ENCODE measurements around the gene CPNE2.

Gene CPNE2

GRCh38 chr16:57146735-57147134 lies 54.4 kb downstream of the CPNE2 start:
- DNase-seq, result no peak
- H3K4me3 Mint-ChIP-seq, result no peak overlapping the region
- H3K9me3 Mint-ChIP-seq, result no peaks in the 10 kb centered on the region
- no peak overlapping the region for H3K27ac Mint-ChIP-seq
- peaks cover 22% of the 10 kb centered on the region for H3K4me1 Mint-ChIP-seq (ENCODE audit: low read depth)
- peaks cover 11% of the 10 kb centered on the region for H3K36me3 Mint-ChIP-seq (ENCODE audit: low read depth)
- no peaks in the 10 kb centered on the region for H3K27me3 Mint-ChIP-seq

- peaks cover 19% of the 10 kb centered on the region for H3K36me3 Mint-ChIP-seq (ENCODE audit: low read depth)
- no peak for DNase-seq
- no peaks in the 10 kb centered on the region for H3K27me3 Mint-ChIP-seq
- H3K9me3 Mint-ChIP-seq, result no peaks in the 10 kb centered on the region
- no peak overlapping the region for H3K4me3 Mint-ChIP-seq
- H3K4me1 Mint-ChIP-seq (ENCODE audit: low read depth), result peaks cover 20% of the 10 kb centered on the region
- no peak overlapping the region for H3K27ac Mint-ChIP-seq
Measured at GRCh38 chr16:57147381-57148221, 55.2 kb downstream of the CPNE2 start.

GRCh38 chr16:57148481-57148880 lies 56.1 kb downstream of the CPNE2 start:
- Mint-ChIP-seq H3K27me3 (no peaks in the 10 kb centered on the region), H3K4me3 (no peak overlapping the region)

GRCh38 chr16:57149391-57149790 lies 57.0 kb downstream of the CPNE2 start:
- H3K9me3 Mint-ChIP-seq, result no peaks in the 10 kb centered on the region
- H3K4me3 Mint-ChIP-seq, result no peak overlapping the region
- H3K4me1 Mint-ChIP-seq (ENCODE audit: low read depth), result peaks cover 13% of the 10 kb centered on the region
- H3K27ac Mint-ChIP-seq, result no peak overlapping the region
- no peaks in the 10 kb centered on the region for H3K27me3 Mint-ChIP-seq
- H3K36me3 Mint-ChIP-seq (ENCODE audit: low read depth), result peaks cover 37% of the 10 kb centered on the region
- DNase-seq, result no peak

More at GRCh38 chr16:57148481-57148880, 56.1 kb downstream of the CPNE2 start:
- Mint-ChIP-seq H3K27ac (no peak overlapping the region), H3K4me1 (ENCODE audit: low read depth) (peaks cover 16% of the 10 kb centered on the region), H3K9me3 (no peaks in the 10 kb centered on the region), H3K36me3 (ENCODE audit: low read depth) (peaks cover 28% of the 10 kb centered on the region)
- DNase-seq, result no peak

DNA sequence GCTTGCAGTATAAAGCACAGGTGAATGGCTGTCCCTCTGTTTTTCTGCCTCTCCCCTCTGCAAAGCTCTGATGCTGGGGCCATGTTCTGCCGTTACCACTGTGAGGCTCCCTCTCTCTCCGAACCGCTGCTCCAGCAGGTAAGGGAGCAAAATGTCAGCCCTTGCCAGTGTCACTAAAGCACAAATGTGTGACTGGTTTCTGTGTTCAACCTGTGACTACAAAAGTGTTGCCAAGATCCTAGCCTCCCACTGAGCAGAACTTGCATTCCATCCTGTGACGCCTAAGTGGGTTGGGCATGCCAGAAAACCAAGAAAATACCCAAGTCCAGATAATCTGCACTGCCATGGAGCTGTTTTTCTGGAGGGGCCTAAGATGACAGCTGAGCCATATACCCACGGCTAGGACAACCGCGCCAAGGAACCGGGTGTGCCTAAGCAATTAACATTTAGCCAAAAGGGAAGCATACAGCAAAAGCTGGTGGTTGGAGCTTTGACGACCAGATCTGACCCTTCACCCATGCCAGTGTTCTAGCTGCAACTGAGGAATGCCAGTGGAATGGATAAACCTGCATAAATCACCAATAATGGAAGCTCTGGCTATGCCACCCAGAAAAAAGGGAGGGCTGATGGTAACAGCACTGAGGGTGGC lies 58.4 kb downstream of the CPNE2 start:
- H3K4me3 Mint-ChIP-seq, result no peak overlapping the region
- no peak overlapping the region for H3K27ac Mint-ChIP-seq
- peaks cover 9% of the 10 kb centered on the region for H3K4me1 Mint-ChIP-seq (ENCODE audit: low read depth)

GRCh38 chr16:57151369-57151768 lies 59.0 kb downstream of the CPNE2 start:
- H3K27ac Mint-ChIP-seq, result no peak overlapping the region
- no peak for DNase-seq
- H3K4me3 Mint-ChIP-seq, result no peak overlapping the region
- no peaks in the 10 kb centered on the region for H3K9me3 Mint-ChIP-seq
- H3K27me3 Mint-ChIP-seq, result no peaks in the 10 kb centered on the region
- H3K36me3 Mint-ChIP-seq (ENCODE audit: low read depth), result peaks cover 56% of the 10 kb centered on the region
- H3K4me1 Mint-ChIP-seq (ENCODE audit: low read depth), result peaks cover 12% of the 10 kb centered on the region

More for the DNA sequence above, 58.4 kb downstream of the CPNE2 start:
- DNase-seq, result no peak
- Mint-ChIP-seq H3K27me3 (no peaks in the 10 kb centered on the region), H3K9me3 (no peaks in the 10 kb centered on the region), H3K36me3 (ENCODE audit: low read depth) (peaks cover 51% of the 10 kb centered on the region)

DNA sequence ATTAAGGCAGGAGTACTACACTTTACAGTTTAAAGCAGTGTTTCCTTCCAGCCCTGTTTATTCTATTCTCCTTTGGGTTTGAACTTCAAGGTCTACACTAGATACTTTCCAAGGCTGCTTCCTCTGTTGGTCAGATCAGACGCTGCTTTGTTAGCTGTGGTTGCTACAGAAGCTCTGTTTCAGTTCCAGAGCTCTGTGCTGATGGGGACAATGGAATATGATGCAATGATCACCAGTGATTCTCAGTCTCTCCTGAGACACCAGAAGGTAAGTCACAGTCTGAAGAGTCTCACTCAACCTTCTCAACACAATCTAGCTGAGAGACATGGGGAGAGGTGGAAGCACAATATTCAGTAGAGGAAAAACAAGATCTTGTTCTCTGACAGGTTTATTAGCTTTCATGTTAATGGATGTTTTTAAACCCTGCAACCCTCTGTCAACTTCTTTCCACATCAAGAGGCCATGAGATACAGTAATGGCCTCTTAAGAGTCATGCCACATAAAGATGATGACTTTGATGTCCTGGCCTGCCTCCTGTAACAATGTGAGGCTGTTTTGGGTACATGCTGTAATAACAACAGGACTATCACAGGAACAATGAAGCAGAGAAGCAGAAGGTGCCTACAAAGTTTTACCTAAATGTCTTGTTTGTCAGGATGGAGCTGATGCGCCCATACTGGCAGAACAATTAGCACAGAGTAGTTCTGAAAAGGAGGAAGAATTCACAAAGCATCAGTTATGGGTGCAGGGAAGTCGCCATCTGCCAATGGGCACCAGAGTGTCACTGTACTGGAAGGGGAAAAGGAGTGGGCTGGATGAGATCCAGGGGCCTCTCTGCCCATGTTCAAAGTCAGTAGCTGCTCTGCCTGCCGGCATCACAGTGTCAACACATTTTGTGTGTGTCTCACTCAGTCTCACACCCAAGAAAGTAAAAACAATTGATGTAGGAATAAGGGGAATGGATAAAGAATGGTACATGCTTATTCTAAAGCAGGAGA lies 60.0 kb downstream of the CPNE2 start:
- H3K4me3 Mint-ChIP-seq, result no peak overlapping the region
- peaks cover 67% of the 10 kb centered on the region for H3K36me3 Mint-ChIP-seq (ENCODE audit: low read depth)
- no peak for DNase-seq
- H3K27me3 Mint-ChIP-seq, result no peaks in the 10 kb centered on the region
- H3K9me3 Mint-ChIP-seq, result no peaks in the 10 kb centered on the region
- H3K4me1 Mint-ChIP-seq (ENCODE audit: low read depth), result peaks cover 15% of the 10 kb centered on the region
- peak overlapping the region; percentile 20 for H3K27ac Mint-ChIP-seq

GRCh38 chr16:57153841-57154240 lies 61.5 kb downstream of the CPNE2 start:
- Mint-ChIP-seq H3K4me1 (ENCODE audit: low read depth) (peaks cover 15% of the 10 kb centered on the region), H3K27me3 (no peaks in the 10 kb centered on the region), H3K4me3 (no peak overlapping the region), H3K9me3 (no peaks in the 10 kb centered on the region), H3K36me3 (ENCODE audit: low read depth) (peaks cover 80% of the 10 kb centered on the region), H3K27ac (no peak overlapping the region)
- no peak for DNase-seq

GRCh38 chr16:57155702-57156350 lies 63.4 kb downstream of the CPNE2 start:
- Mint-ChIP-seq H3K9me3 (no peaks in the 10 kb centered on the region), H3K27ac (peak overlapping the region; percentile 60), H3K4me1 (ENCODE audit: low read depth) (peaks cover 20% of the 10 kb centered on the region), H3K27me3 (no peaks in the 10 kb centered on the region), H3K4me3 (no peak overlapping the region), H3K36me3 (ENCODE audit: low read depth) (peaks cover 90% of the 10 kb centered on the region)
- no peak for DNase-seq

DNA sequence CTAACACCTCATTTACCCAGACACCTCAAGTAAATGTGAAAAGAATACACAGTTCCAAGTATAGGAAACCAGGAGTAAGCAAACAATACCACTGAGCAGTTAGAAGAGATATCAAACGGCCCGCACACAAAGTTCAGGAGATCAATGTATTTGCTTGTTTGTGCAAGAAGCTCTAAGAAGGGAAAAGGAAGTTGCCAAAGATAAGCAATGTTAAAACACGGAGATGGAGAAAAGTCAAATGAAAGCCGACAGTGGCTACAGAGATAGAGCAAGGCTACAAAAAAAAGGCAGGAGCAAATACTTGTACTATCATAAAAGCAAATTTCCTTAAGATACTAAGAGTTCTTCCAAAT lies 63.9 kb downstream of the CPNE2 start:
- DNase-seq, result no peak
- Mint-ChIP-seq H3K4me1 (ENCODE audit: low read depth) (peaks cover 20% of the 10 kb centered on the region), H3K9me3 (no peaks in the 10 kb centered on the region), H3K27me3 (no peaks in the 10 kb centered on the region), H3K36me3 (ENCODE audit: low read depth) (peaks cover 92% of the 10 kb centered on the region), H3K4me3 (no peak overlapping the region), H3K27ac (no peak overlapping the region)

- Mint-ChIP-seq H3K27me3 (no peaks in the 10 kb centered on the region), H3K36me3 (ENCODE audit: low read depth) (peaks cover 93% of the 10 kb centered on the region), H3K4me1 (ENCODE audit: low read depth) (peaks cover 15% of the 10 kb centered on the region), H3K9me3 (no peaks in the 10 kb centered on the region), H3K27ac (no peak overlapping the region), H3K4me3 (no peak overlapping the region)
- DNase-seq, result no peak
Measured at GRCh38 chr16:57157533-57157932, 65.2 kb downstream of the CPNE2 start.

DNA sequence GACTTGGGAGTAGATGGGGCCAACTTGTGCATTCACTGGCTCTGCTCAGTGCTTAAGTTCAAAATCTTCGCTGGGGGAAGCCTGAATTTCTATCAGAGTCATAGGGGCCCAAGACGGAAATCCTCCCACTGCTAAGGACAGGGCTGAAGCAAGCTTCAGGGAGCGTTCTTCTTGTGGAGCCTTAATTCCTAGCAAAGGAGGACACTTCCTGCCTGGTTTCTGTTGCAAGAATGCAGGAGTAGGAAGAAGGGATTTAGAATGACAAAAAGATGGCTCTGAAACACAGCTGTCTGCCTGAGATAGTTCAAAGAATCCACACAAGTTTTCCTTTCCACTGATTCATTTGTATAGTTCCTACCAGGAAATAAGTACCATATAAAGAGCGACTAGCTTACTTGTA lies 67.1 kb downstream of the CPNE2 start:
- H3K36me3 Mint-ChIP-seq (ENCODE audit: low read depth), result peaks cover 91% of the 10 kb centered on the region
- H3K27me3 Mint-ChIP-seq, result no peaks in the 10 kb centered on the region
- no peak overlapping the region for H3K27ac Mint-ChIP-seq
- no peak overlapping the region for H3K4me3 Mint-ChIP-seq
- peaks cover 11% of the 10 kb centered on the region for H3K4me1 Mint-ChIP-seq (ENCODE audit: low read depth)
- no peak for DNase-seq
- H3K9me3 Mint-ChIP-seq, result no peaks in the 10 kb centered on the region

DNA sequence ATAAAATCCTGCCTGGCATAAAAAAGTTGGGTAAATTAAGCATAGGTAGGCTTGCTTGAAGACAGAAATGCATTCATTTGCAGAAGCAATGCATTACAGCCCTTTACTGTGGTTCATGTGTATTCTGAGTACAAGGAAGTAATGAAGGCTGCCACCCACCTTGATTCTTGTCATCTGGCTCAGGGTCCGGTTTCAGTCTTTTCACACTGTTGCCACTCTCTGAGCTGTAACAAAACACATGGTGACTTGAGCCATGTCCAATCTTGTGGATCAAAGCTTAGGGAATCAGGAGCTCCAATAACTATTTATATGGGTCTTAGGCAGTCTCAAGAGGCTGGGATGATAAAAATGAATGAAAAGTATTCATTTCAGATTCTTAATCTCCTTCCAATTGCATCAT lies 71.5 kb downstream of the CPNE2 start:
- DNase-seq, result no peak
- Mint-ChIP-seq H3K4me1 (ENCODE audit: low read depth) (peaks cover 7% of the 10 kb centered on the region), H3K27ac (no peak overlapping the region), H3K4me3 (no peak overlapping the region), H3K9me3 (no peaks in the 10 kb centered on the region), H3K36me3 (ENCODE audit: low read depth) (peaks cover 82% of the 10 kb centered on the region), H3K27me3 (no peaks in the 10 kb centered on the region)

DNA sequence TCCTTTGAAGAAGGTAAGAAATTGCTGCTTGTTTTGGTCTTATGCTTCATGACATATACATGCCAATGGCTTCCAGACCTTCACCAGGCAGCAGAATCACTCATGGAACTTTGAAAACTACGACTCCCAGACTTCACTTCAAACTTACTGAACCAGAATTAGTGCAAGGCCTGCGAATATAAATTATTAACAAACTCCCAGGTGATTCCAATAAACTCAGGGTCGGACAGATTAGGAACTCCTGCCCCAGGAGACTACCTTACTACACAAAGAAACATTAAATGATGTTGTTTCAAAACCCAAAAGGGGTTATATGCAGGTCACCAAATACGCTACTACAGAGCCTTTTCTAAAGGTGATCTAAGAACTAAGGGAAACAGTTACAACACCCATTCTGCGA lies 73.1 kb downstream of the CPNE2 start:
- peaks cover 2% of the 10 kb centered on the region for H3K4me1 Mint-ChIP-seq (ENCODE audit: low read depth)
- peaks cover 86% of the 10 kb centered on the region for H3K36me3 Mint-ChIP-seq (ENCODE audit: low read depth)
- no peaks in the 10 kb centered on the region for H3K27me3 Mint-ChIP-seq
- H3K9me3 Mint-ChIP-seq, result no peaks in the 10 kb centered on the region
- no peak overlapping the region for H3K27ac Mint-ChIP-seq
- no peak for DNase-seq
- H3K4me3 Mint-ChIP-seq, result no peak overlapping the region

Measured in activated T-cell treated with anti-CD3 and anti-CD28 coated beads, Interleukin-2, amount 50 U/mL, for 24 hours (primary cell).